Measurements from ENCODE around the gene C4A. TPM values are rescaled to one million over a fixed set of nuclear protein-coding genes. Genes with fewer than 3 reads are reported as not detected.
A peak's percentile ranks its signal among the peaks of the same experiment; 100 is the strongest.

C4A gene
- total and polyA plus RNA-seq, 2 of the 13 experiments (the other 11 are each of a cell fraction or from before 2014, with no cell fraction given), result 165 to 478 TPM

DNA sequence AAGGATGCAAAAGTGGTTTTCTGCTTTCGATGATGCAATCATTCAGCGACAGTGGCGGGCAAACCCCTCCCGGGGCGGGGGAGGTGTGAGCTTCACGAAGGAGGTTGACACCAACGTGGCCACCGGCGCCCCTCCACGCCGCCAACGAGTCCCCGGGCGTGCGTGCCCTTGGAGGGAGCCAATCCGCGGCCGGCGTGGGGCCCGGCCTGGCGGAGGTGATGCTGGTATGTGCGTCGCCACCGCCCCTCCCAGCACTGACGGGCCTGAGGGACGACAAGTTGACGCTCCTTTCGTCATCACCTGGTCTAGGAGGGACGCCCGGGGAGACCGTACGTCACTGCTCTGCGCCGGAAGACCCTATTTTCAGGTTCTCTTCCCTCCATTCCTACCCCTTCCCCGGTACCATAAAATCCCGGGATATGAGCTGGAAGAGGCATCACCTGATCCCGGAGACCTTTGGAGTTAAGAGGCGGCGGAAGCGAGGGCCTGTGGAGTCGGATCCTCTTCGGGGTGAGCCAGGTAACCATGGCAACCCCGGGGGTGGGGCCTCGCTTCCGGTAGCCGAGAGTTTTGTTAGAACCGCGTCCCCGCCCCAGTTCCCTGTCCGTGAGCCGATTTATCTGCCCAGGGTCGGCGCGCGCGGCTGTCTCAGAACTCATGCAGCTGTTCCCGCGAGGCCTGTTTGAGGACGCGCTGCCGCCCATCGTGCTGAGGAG is 9.7 kb upstream of the C4A start, which contains the start of gene DXO:
TSS of gene DXO (minus strand) at position 146 of the 716 bp plus-strand sequence. CDS start 463 bp downstream, outside the sequence.
- no peaks in the 10 kb centered on the region for H3K9me3 ChIP-seq (ENCODE audit: low read length)
- WGBS (ENCODE audit: low lambda C conversion rate), result 2% methylated on average over 23 of the region's 62 CpGs
- CTCF ChIA-PET (ENCODE audit: low intra/inter-chr PET ratio, low total read pairs), result no interaction called here
- peak; percentile 75 for TF ChIP-seq HCFC1 (IDR thresholded peaks at IDR 0.05; ENCODE audit: low read depth, low read length)
- TF ChIP-seq RFX3 (CRISPR knock-in tag; IDR thresholded peaks at IDR 0.05), result peak; percentile 96
- no peak for TF ChIP-seq ZUFSP (CRISPR knock-in tag; IDR thresholded peaks at IDR 0.05; ENCODE audit: borderline replicate concordance)
- TF ChIP-seq HNRNPUL1 (IDR thresholded peaks at IDR 0.05; ENCODE audit: low read depth, low read length), result no peak
- no peak; the same call in 1 of the 2 replicates for TF ChIP-seq ZNF775 (CRISPR knock-in tag; IDR thresholded peaks at IDR 0.05; ENCODE audit: borderline replicate concordance)
- peak; percentile 47; the same call in 1 of the 2 replicates for TF ChIP-seq ELF3 (CRISPR knock-in tag; IDR thresholded peaks at IDR 0.05)
- TF ChIP-seq ZNF749 (CRISPR knock-in tag; IDR thresholded peaks at IDR 0.05; ENCODE audit: borderline replicate concordance), result peak; percentile 88; the same call in 1 of the 2 replicates
- no peak for TF ChIP-seq CHCHD3 (CRISPR knock-in tag; IDR thresholded peaks at IDR 0.05)
- TF ChIP-seq SRSF1 (optimal IDR thresholded peaks at IDR 0.05; ENCODE audit: low read depth, low read length), result peak; percentile 9
- peak; percentile 55; the same call in 1 of the 2 replicates for TF ChIP-seq FOXJ3 (CRISPR knock-in tag; IDR thresholded peaks at IDR 0.05; ENCODE audit: borderline replicate concordance)
- peak; percentile 88; the same call in 1 of the 2 replicates for TF ChIP-seq ZNF580 (CRISPR knock-in tag; IDR thresholded peaks at IDR 0.05; ENCODE audit: borderline replicate concordance, low read depth)
- 0 out of 2 replicates have a peak, but pooled peaks have one; percentile 27 for TF ChIP-seq FIP1L1 (IDR thresholded peaks at IDR 0.05; ENCODE audit: borderline replicate concordance, insufficient read depth, low read depth, low read length)
- TF ChIP-seq ETV6 (CRISPR knock-in tag; conservative IDR thresholded peaks at IDR 0.05), result 0 out of 2 replicates have a peak, but pooled peaks have one; percentile 13
- TF ChIP-seq DNMT1 (CRISPR knock-in tag; IDR thresholded peaks at IDR 0.05), result peak; percentile 28; the same call in 1 of the 2 replicates
- TF ChIP-seq ZNF558 (CRISPR knock-in tag; IDR thresholded peaks at IDR 0.05; ENCODE audit: borderline replicate concordance), result no peak
- peak; percentile 65 for TF ChIP-seq SALL2 (CRISPR knock-in tag; IDR thresholded peaks at IDR 0.05)
- TF ChIP-seq AKAP8 (CRISPR knock-in tag; IDR thresholded peaks at IDR 0.05), result peak; percentile 88
- TF ChIP-seq RXRB (CRISPR knock-in tag; IDR thresholded peaks at IDR 0.05; ENCODE audit: borderline replicate concordance), result peak; percentile 48
- no peak for TF ChIP-seq ZEB1 (IDR thresholded peaks at IDR 0.05; ENCODE audit: insufficient replicate concordance, low read depth)
- no peak for TF ChIP-seq ZC3H4 (CRISPR knock-in tag; IDR thresholded peaks at IDR 0.05; ENCODE audit: borderline replicate concordance)
- no peak for TF ChIP-seq PAF1 (CRISPR knock-in tag; IDR thresholded peaks at IDR 0.05)
- no peak; the same call in 1 of the 2 replicates for TF ChIP-seq ZNF891 (CRISPR knock-in tag; IDR thresholded peaks at IDR 0.05)
- TF ChIP-seq ZNF343 (CRISPR knock-in tag; IDR thresholded peaks at IDR 0.05), result no peak

More for the DNA sequence above, 9.7 kb upstream of the C4A start, which contains the start of gene DXO:
- Histone ChIP-seq H4K20me1 (ENCODE audit: insufficient read depth, low read length) (no peaks in the 10 kb centered on the region), H3K27me3 (ENCODE audit: control insufficient read depth in 1 of 2, insufficient read depth in 2 of 2, low read length in 2 of 2) (no peaks in the 10 kb centered on the region; a peak in 1 of 5 replicates), H3K4me1 (ENCODE audit: insufficient read depth, low read length) (peaks cover 32% of the 10 kb centered on the region), H3K79me2 (ENCODE audit: insufficient read depth, low read length) (peaks cover 21% of the 10 kb centered on the region), H2AFZ (ENCODE audit: low read length) (no peak within 1 kb of the TSS), H3K9ac (ENCODE audit: insufficient read depth, low read depth, low read length) (peak within 1 kb of the TSS; percentile 88), H3K4me3 (replicated peaks in 1 of 3; ENCODE audit: insufficient read depth in 1 of 3, low read depth in 2 of 3, low read length in 3 of 3) (peak within 1 kb of the TSS; percentile 73 to 94 (median 90)), H3K27ac (ENCODE audit: extremely low read length, insufficient read depth, low read length) (peak within 1 kb of the TSS; percentile 86), H3K36me3 (replicated peaks in 1 of 2; ENCODE audit: control insufficient read depth in 1 of 2, insufficient read depth in 2 of 2, low read length in 2 of 2) (peaks cover 19 to 34% of the 10 kb centered on the region in 2 experiments), H3K4me2 (ENCODE audit: low read depth, low read length) (peak within 1 kb of the TSS; percentile 99)
- peak; percentile 99 for FAIRE-seq
- in situ Hi-C loops (cut with HindIII; ENCODE audit: extremely low pct_ligation_motif_present, low pct_unique_long_range_greater_than_20kb) (no loop called here), intact Hi-C loops (cut with micrococcal nuclease; ENCODE audit: unreplicated experiment) (no loop called here)
- DNase-seq (ENCODE audit: low spot score), result peak; percentile 98
- peak; percentile 86 for ATAC-seq
- POLR2A ChIA-PET, result interaction anchor here (0.8 to 6.1 kb wide), 17 partner anchors 8 to 320 kb away, joined by 3 to 142 read pairs (median 7); partner anchors contain the start of genes APOM, BAG6, C2 and CFB
- no TSS peak for BruUV-seq (replicated peaks)

All from HepG2 (cell line).